ENCODE results near the gene C10orf120. TPM values are rescaled to one million over a fixed set of nuclear protein-coding genes. Genes with fewer than 3 reads are reported as not detected.

The C10orf120 gene
- total RNA-seq, 2 donors from 2014 or later, result not detected

GRCh38 chr10:122682522-122682921 is 17.1 kb downstream of the C10orf120 start:
- Mint-ChIP-seq H3K4me3 (no peak overlapping the region), H3K27me3 (peaks cover 33% of the 10 kb centered on the region), H3K36me3 (ENCODE audit: low read depth) (no peaks in the 10 kb centered on the region), H3K27ac (no peak overlapping the region), H3K9me3 (peaks cover 4% of the 10 kb centered on the region), H3K4me1 (no peaks in the 10 kb centered on the region)
- ATAC-seq (replicated peaks), result no peak

DNA sequence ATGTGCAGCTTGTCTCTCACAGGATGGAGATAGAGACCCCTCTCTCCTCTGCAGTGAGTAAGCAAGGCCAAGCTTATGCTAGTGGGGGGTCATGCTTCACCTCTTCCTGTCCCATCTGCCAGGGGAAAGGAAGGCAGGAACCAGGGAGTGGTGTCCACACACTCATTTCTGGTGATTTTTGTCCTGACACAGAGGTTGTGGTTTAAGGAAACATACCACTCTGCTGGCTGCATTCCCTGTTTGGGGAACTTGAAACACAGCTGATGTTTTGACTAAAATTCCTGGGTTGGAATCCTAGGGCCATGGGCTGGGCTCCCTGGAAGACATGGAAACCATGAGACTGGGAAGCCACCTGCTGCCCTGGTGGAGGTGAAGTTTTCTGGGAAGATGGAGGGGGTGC is 21.4 kb downstream of the C10orf120 start:
- Mint-ChIP-seq H3K9me3 (no peaks in the 10 kb centered on the region), H3K4me1 (no peaks in the 10 kb centered on the region), H3K36me3 (ENCODE audit: low read depth) (no peaks in the 10 kb centered on the region), H3K4me3 (no peak overlapping the region), H3K27me3 (peaks cover 23% of the 10 kb centered on the region), H3K27ac (no peak overlapping the region)
- ATAC-seq (replicated peaks), result no peak

- H3K9me3 Mint-ChIP-seq, result no peaks in the 10 kb centered on the region
- no peak overlapping the region for H3K27ac Mint-ChIP-seq
- ATAC-seq (replicated peaks), result no peak
- H3K27me3 Mint-ChIP-seq, result peaks cover 27% of the 10 kb centered on the region
- no peaks in the 10 kb centered on the region for H3K36me3 Mint-ChIP-seq (ENCODE audit: low read depth)
- no peaks in the 10 kb centered on the region for H3K4me1 Mint-ChIP-seq
- no peak overlapping the region for H3K4me3 Mint-ChIP-seq
Measured at GRCh38 chr10:122675278-122675677, 24.4 kb downstream of the C10orf120 start.

GRCh38 chr10:122674781-122675180 is 24.9 kb downstream of the C10orf120 start:
- H3K9me3 Mint-ChIP-seq, result no peaks in the 10 kb centered on the region
- no peaks in the 10 kb centered on the region for H3K36me3 Mint-ChIP-seq (ENCODE audit: low read depth)
- H3K27me3 Mint-ChIP-seq, result peaks cover 29% of the 10 kb centered on the region
- H3K27ac Mint-ChIP-seq, result no peak overlapping the region
- no peak overlapping the region for H3K4me3 Mint-ChIP-seq
- no peak for ATAC-seq (replicated peaks)
- no peaks in the 10 kb centered on the region for H3K4me1 Mint-ChIP-seq

- H3K9me3 Mint-ChIP-seq, result no peaks in the 10 kb centered on the region
- H3K27ac Mint-ChIP-seq, result no peak overlapping the region
- H3K27me3 Mint-ChIP-seq, result peaks cover 30% of the 10 kb centered on the region
- ATAC-seq (replicated peaks), result no peak
- H3K4me3 Mint-ChIP-seq, result no peak overlapping the region
- no peaks in the 10 kb centered on the region for H3K4me1 Mint-ChIP-seq
- no peaks in the 10 kb centered on the region for H3K36me3 Mint-ChIP-seq (ENCODE audit: low read depth)
Measured at GRCh38 chr10:122673731-122674130, 25.9 kb downstream of the C10orf120 start.

DNA sequence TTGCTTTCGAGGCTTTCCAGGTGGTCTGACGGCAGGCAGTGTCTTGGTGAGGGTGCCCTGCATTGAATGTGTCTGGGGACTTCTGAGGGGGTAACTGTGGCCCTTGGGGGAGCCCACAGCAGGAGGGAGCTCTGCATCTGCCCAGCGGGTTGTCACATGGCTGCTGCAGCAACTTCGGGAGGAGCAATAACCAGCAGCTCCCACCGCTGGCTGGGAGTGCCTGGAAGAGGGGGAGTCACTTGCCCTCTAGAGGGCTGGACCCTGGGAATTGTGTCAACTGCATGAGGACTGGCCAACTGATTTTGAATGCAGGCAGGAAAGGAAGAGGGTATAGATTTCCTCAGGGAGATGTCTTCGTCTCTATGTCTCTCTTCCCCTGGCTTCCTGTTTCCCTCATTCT is 26.4 kb downstream of the C10orf120 start:
- no peak overlapping the region for H3K4me3 Mint-ChIP-seq
- peaks cover 30% of the 10 kb centered on the region for H3K27me3 Mint-ChIP-seq
- no peak overlapping the region for H3K27ac Mint-ChIP-seq
- no peaks in the 10 kb centered on the region for H3K4me1 Mint-ChIP-seq
- H3K9me3 Mint-ChIP-seq, result no peaks in the 10 kb centered on the region
- H3K36me3 Mint-ChIP-seq (ENCODE audit: low read depth), result no peaks in the 10 kb centered on the region
- ATAC-seq (replicated peaks), result no peak

DNA sequence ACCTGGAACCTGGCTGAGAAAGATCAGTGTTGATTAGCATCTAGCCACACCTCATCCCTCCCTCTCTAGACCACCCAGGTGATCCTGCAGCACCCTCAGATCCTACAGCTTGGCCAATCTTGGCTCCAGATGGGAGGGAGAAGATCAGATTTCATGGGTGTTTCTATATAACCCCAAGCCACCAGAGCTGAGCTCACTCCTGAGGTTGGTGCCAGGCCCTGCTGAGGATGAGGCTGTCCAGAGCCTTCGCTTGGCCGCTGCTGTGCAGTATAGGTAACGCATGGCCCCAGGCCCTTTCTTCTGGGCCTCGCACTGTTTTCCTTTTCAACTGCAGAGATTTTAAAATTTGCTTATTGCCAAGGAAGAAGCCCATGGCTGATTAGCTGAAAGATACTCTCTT is 27.0 kb downstream of the C10orf120 start:
- no peak overlapping the region for H3K4me3 Mint-ChIP-seq
- no peaks in the 10 kb centered on the region for H3K36me3 Mint-ChIP-seq (ENCODE audit: low read depth)
- H3K27me3 Mint-ChIP-seq, result peaks cover 31% of the 10 kb centered on the region
- no peak overlapping the region for H3K27ac Mint-ChIP-seq
- no peak for ATAC-seq (replicated peaks)
- no peaks in the 10 kb centered on the region for H3K4me1 Mint-ChIP-seq
- H3K9me3 Mint-ChIP-seq, result no peaks in the 10 kb centered on the region

DNA sequence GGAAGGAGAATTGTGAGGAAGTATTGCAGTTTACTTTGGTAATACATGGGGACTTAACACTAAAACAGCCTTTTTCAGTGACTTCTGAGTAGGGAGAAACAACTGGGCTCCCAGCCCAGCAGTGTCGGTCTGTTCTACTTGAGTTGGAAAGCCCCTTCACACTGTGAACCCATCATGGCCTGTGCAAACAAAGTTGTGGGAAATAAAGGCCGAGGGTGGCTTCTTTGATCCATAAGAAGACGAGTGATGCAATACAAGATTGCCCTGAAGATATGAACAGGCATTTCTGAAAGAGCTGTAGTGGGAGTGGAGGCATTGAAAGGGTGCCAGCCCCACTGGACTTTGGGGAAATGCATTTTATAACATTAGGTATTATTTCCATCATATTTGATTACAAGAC is 28.3 kb downstream of the C10orf120 start:
- peaks cover 32% of the 10 kb centered on the region for H3K27me3 Mint-ChIP-seq
- H3K4me1 Mint-ChIP-seq, result no peaks in the 10 kb centered on the region
- ATAC-seq (replicated peaks), result no peak
- no peaks in the 10 kb centered on the region for H3K9me3 Mint-ChIP-seq
- no peak overlapping the region for H3K27ac Mint-ChIP-seq
- H3K36me3 Mint-ChIP-seq (ENCODE audit: low read depth), result no peaks in the 10 kb centered on the region
- H3K4me3 Mint-ChIP-seq, result no peak overlapping the region

DNA sequence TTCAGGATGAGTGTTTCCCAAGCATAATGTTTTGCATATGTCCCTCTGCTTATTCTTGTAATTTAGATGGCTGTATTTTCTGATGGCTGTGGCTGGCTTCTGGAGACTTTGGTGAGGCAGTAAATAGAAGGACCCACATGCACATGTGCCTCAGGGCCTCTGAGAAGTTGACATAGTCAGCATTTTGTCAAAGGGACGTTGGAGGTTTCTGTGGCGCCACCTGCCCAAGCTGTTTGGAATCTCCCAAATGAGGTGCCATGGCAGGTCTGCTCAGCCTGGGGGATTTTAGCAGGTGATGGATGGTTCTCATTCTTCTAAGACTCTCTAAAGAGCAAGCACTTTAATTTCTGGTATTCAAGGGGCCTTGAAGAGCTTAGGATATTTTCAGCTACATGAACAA is 29.8 kb downstream of the C10orf120 start:
- ATAC-seq (replicated peaks), result no peak
- Mint-ChIP-seq H3K36me3 (ENCODE audit: low read depth) (no peaks in the 10 kb centered on the region), H3K27me3 (peaks cover 34% of the 10 kb centered on the region), H3K4me1 (no peaks in the 10 kb centered on the region), H3K27ac (no peak overlapping the region), H3K9me3 (no peaks in the 10 kb centered on the region), H3K4me3 (no peak overlapping the region)

GRCh38 chr10:122669045-122669444 is 30.6 kb downstream of the C10orf120 start:
- Mint-ChIP-seq H3K36me3 (ENCODE audit: low read depth) (no peaks in the 10 kb centered on the region), H3K4me1 (no peaks in the 10 kb centered on the region), H3K27ac (no peak overlapping the region), H3K9me3 (no peaks in the 10 kb centered on the region), H3K4me3 (no peak overlapping the region), H3K27me3 (peaks cover 34% of the 10 kb centered on the region)
- no peak for ATAC-seq (replicated peaks)

DNA sequence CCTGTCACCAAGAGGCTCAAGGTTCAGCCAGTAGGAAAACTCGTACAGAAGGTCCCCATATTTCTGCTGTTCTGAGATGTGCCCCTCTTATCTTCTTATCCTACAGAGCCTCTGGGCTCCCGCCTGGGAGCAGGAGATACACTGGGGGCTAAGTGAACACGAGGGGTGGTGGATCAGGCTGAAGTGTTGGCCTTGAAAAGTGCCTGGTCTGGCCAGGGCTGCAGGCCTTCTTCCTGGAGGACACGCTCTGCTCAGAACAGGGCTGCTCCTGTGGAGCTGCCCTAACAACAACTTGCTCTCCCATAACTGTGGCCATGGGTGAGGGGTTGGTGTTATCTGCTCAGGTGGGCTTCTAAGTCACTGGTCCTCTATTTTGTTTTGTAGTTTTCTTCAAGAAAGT is 33.7 kb downstream of the C10orf120 start:
- no peak for ATAC-seq (replicated peaks)
- H3K27me3 Mint-ChIP-seq, result peaks cover 31% of the 10 kb centered on the region
- H3K4me1 Mint-ChIP-seq, result no peaks in the 10 kb centered on the region
- H3K9me3 Mint-ChIP-seq, result no peaks in the 10 kb centered on the region
- H3K36me3 Mint-ChIP-seq (ENCODE audit: low read depth), result no peaks in the 10 kb centered on the region
- no peak overlapping the region for H3K27ac Mint-ChIP-seq
- H3K4me3 Mint-ChIP-seq, result no peak overlapping the region

DNA sequence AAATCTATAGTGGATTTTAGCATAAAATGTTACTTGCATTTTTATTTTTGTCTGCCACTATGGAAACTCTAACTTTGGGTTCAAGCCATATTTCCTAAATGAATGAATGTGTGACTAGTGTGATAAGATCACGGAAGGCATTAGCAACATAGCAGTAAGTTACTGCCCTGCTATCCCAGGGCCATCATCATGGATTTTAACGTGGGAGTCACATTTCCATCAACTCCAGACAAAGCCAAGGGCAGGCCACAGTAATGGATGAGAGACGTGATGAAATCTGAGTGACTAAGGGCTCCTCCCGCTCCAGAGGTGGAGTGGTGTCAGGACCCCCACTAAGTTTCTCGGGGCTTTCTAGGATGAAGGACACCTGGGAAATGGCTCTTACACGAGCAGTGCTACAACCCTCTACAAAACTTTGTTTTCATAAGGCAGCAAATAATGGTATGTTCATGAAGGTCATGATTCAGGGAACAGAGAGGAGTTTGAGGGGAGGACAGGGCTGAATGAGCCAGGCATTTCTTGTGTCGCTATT is 34.3 kb downstream of the C10orf120 start:
- ATAC-seq (replicated peaks), result no peak
- Mint-ChIP-seq H3K9me3 (no peaks in the 10 kb centered on the region), H3K27ac (no peak overlapping the region), H3K27me3 (peaks cover 28% of the 10 kb centered on the region), H3K36me3 (ENCODE audit: low read depth) (no peaks in the 10 kb centered on the region), H3K4me3 (no peak overlapping the region), H3K4me1 (no peaks in the 10 kb centered on the region)

DNA sequence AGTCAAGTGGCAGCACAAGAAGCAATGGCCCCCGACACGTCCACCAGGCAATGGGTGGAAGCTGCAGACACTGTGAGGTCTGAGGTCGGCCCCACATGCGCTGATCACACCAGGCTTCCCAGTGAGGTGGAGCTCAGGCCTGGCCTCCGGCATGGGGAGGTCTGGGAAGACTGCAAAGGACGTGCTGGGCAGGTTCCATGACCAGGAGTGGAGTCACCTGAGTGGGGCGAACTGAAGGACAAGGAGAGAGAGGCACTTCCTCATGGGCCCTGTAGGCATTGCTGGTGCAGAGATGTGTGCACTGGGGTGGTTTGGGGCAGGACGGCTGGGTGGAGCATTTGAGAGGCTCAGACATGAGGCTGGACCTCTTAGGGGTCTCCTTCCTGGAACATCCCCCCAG is 35.1 kb downstream of the C10orf120 start:
- Mint-ChIP-seq H3K36me3 (ENCODE audit: low read depth) (no peaks in the 10 kb centered on the region), H3K9me3 (no peaks in the 10 kb centered on the region), H3K27ac (no peak overlapping the region), H3K4me1 (no peaks in the 10 kb centered on the region), H3K27me3 (peaks cover 30% of the 10 kb centered on the region), H3K4me3 (no peak overlapping the region)
- ATAC-seq (replicated peaks), result no peak

DNA sequence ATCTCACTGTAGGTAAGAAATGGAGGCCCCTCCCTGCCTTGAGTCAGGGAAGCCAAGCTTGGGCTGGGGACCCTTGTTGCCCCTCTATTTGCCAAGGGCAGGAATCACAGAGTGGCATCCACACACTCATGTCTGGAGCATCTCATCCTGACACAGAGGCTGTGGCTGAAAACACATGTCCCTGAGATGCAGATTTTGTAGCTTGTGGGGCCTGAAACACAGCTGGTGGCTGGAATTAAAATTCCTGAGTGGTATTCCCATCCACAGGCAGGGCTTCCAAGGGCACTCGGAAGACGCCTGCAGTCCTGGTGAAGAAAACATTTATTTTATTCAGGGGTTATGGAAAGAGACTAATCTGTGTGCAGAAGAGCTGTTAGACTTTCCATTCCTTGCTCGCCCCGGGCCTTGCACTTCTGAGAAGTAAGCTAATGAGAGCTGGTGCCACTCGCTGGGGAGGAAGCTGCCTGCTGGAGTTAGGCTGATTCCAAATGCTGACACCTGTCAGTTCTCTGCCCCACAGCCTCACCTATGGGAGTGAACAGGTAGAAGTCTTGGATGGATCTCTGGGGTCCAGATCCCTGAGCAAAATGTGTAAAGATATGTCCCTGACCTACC is 36.0 kb downstream of the C10orf120 start:
- Mint-ChIP-seq H3K4me3 (no peak overlapping the region), H3K9me3 (no peaks in the 10 kb centered on the region), H3K36me3 (ENCODE audit: low read depth) (no peaks in the 10 kb centered on the region), H3K27me3 (peaks cover 30% of the 10 kb centered on the region), H3K27ac (no peak overlapping the region), H3K4me1 (no peaks in the 10 kb centered on the region)
- ATAC-seq (replicated peaks), result no peak

DNA sequence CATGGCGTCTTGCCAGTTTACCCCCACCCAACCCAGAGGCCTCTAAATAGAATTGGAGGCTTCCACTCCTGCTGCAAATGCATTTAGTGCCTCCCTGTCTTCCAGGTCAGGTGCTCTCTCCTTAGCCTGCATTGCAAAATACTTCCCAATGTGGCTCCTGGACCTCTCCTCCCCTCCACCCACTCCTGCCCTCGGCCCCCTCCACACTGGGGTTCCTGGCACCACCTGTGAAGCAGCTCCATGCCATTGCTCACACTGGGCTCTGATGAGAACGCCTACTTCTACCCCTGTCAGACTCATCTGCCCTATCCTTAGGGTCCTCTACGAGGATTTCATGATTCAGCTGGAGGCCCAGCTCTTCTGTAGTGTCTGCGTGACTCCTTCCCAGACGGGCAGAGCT is 37.4 kb downstream of the C10orf120 start:
- no peak for ATAC-seq (replicated peaks)

DNA sequence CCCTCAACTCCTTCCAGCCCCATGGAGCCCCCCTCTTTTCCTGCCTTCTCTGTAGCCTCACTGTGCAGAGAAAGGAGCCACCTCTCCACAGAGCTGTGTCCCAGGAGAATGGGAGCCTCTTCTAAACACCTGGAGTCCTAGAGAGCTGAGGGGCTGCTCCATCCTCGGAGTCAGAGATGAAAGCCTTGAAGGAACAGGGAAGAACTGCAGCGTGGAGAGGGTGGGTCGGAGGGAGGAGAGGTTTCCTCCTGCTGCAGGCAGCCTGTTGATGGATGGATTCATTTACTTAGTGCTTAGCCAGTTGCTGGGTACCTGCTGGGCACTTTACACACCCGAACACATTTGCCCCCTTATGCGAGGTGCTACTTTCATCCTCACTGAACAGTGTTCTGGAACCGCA is 39.0 kb downstream of the C10orf120 start:
- H3K27ac Mint-ChIP-seq, result no peak overlapping the region
- H3K36me3 Mint-ChIP-seq (ENCODE audit: low read depth), result no peaks in the 10 kb centered on the region
- no peak overlapping the region for H3K4me3 Mint-ChIP-seq
- H3K4me1 Mint-ChIP-seq, result no peaks in the 10 kb centered on the region
- peaks cover 24% of the 10 kb centered on the region for H3K27me3 Mint-ChIP-seq
- no peak for ATAC-seq (replicated peaks)
- H3K9me3 Mint-ChIP-seq, result no peaks in the 10 kb centered on the region

More for the DNA sequence above, 37.4 kb downstream of the C10orf120 start:
- no peak overlapping the region for H3K4me3 Mint-ChIP-seq
- no peak overlapping the region for H3K27ac Mint-ChIP-seq
- H3K36me3 Mint-ChIP-seq (ENCODE audit: low read depth), result no peaks in the 10 kb centered on the region
- peaks cover 29% of the 10 kb centered on the region for H3K27me3 Mint-ChIP-seq
- no peaks in the 10 kb centered on the region for H3K4me1 Mint-ChIP-seq
- H3K9me3 Mint-ChIP-seq, result no peaks in the 10 kb centered on the region

Data from activated T-helper 17 cell treated with anti-CD3 and anti-CD28 coated beads, Interleukin-2, amount 50 U/mL, for 72 hours (primary cell).